Fibroblast of lung (primary cell): ENCODE measurements around the gene SLC35E4.

Source experiments
- EZH2 ChIP-seq: IDR thresholded peaks from 2 replicates; pipeline ENCODE4 v1.5.1; 2012; ENCODE audit warnings: low read length, control low read depth, mild to moderate bottlenecking; ENCODE audit errors: missing control alignments
- TF ChIP-seq, protein P1 (sequence below), 2 donors: IDR thresholded peaks in 1 of 2; conservative IDR thresholded peaks in 1 of 2; 1 replicate in 1 of 2; 2 replicates in 1 of 2; pipeline ENCODE4 v1.5.1; 2011 to 2012; ENCODE audit warnings: low read length in 2 of 2, control low read depth in 1 of 2, inconsistent platforms in 1 of 2, low read depth in 1 of 2, mild to moderate bottlenecking in 1 of 2

- TF ChIP-seq, protein P1, sequence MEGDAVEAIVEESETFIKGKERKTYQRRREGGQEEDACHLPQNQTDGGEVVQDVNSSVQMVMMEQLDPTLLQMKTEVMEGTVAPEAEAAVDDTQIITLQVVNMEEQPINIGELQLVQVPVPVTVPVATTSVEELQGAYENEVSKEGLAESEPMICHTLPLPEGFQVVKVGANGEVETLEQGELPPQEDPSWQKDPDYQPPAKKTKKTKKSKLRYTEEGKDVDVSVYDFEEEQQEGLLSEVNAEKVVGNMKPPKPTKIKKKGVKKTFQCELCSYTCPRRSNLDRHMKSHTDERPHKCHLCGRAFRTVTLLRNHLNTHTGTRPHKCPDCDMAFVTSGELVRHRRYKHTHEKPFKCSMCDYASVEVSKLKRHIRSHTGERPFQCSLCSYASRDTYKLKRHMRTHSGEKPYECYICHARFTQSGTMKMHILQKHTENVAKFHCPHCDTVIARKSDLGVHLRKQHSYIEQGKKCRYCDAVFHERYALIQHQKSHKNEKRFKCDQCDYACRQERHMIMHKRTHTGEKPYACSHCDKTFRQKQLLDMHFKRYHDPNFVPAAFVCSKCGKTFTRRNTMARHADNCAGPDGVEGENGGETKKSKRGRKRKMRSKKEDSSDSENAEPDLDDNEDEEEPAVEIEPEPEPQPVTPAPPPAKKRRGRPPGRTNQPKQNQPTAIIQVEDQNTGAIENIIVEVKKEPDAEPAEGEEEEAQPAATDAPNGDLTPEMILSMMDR (conservative IDR thresholded peaks at IDR 0.05 in 1 of 2, IDR thresholded peaks at IDR 0.05 in 1 of 2; ENCODE audit: low read depth in 1 of 2, low read length in 2 of 2), result no peak
- TF ChIP-seq EZH2, result no peak
Observed at GRCh38 chr22:30586414-30586813, 49.2 kb upstream of the SLC35E4 start.
